Activated CD8-positive, alpha-beta memory T cell treated with anti-CD3 and anti-CD28 coated beads for 48 hours (primary cell): ENCODE data around the gene NAXE.
"Not testable (repeated sequence)": the region's sequence is repeated elsewhere in the genome, so short reads cannot be mapped to it uniquely, and the experiment has no call there.

Experiments
- DNase-seq, 3 experiments: peaks; one replicate each; pipeline ENCODE4 v3.0.0-alpha.2; 2020; ENCODE audit warnings: low read depth in 2 of 3, low spot score in 2 of 3

The NAXE gene

DNA sequence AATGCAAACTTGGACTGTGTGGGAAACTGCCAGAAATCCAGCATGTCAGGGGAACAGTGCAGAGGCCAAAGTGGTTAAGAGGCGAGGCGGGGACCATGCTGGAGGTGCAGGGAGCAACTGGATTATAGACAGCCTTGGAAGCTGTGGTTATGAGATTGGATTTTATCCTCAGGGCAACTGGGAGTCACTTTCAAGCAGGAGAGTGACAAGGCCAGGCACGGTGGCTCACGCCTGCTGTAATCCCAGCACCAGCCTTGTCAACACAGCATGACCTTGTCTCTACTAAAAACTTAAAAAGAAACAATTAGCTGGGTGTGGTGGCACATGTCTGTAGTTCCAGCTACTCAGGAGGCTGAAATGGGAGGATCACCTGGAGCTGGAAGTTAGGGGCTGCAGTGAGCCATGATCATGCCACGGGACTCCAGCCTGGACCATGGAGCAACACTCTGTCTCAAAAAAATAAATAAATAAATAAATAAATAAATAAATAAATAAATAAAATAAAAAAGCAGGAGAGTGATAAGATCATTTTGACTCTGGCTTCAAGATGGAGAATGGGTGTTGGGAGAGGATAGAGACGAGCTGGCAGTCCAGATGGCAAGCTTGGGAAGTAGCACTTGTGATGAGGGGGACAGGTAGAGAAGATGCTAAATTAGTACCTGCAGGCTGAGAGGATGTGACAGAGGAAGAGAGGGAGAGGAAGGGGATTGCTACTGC is 31.2 kb downstream of the NAXE start:
- no peak for DNase-seq

DNA sequence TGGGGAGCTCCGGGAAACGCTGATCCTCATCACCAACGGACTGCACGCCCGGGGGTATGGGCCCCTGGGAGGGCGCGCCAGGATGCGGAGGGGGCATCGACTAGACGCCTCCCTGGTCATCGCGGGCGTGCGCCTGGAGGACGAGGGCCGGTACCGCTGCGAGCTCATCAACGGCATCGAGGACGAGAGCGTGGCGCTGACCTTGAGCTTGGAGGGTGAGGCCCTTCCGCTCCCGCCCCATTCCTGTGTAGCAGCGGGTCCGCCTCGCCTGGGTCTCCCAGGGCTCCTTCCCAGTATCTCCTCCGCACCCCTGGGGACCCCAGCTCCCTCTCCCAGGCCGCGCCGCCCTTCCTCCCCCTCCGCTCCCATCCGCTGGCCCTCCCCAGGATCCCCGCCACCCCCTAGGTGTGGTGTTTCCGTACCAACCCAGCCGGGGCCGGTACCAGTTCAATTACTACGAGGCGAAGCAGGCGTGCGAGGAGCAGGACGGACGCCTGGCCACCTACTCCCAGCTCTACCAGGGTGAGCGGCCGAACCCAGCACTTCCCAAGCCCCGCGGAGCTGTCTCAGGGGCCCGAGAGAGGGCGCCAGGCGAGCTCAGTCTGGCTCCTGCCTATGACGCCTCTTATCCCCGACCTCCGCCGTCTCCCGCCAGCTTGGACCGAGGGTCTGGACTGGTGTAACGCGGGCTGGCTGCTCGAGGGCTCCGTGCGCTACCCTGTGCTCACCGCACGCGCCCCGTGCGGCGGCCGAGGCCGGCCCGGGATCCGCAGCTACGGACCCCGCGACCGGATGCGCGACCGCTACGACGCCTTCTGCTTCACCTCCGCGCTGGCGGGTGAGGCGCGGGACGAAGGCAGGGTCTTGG is 32.6 kb downstream of the NAXE start:
- no peak for DNase-seq

DNA sequence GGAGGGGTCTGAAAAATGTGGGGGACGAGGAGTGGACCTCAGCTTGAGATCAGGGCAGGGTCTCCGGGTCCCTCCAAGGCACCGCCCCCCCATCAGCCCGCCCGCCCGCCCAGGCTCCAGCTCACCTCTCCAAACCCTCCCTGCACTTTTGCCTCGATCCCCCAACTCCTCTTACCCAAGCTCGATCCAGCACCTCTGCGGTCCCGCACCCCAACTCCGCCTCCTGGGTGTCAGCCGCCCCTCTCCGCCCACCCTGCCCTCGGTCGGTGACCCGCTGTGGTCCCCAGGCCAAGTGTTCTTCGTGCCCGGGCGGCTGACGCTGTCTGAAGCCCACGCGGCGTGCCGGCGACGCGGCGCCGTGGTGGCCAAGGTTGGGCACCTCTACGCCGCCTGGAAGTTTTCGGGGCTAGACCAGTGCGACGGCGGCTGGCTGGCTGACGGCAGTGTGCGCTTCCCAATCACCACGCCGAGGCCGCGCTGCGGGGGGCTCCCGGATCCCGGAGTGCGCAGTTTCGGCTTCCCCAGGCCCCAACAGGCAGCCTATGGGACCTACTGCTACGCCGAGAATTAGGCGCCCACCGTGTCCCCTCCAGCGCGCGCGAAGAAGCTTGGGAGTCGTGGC is 33.3 kb downstream of the NAXE start:
- no peak for DNase-seq

DNA sequence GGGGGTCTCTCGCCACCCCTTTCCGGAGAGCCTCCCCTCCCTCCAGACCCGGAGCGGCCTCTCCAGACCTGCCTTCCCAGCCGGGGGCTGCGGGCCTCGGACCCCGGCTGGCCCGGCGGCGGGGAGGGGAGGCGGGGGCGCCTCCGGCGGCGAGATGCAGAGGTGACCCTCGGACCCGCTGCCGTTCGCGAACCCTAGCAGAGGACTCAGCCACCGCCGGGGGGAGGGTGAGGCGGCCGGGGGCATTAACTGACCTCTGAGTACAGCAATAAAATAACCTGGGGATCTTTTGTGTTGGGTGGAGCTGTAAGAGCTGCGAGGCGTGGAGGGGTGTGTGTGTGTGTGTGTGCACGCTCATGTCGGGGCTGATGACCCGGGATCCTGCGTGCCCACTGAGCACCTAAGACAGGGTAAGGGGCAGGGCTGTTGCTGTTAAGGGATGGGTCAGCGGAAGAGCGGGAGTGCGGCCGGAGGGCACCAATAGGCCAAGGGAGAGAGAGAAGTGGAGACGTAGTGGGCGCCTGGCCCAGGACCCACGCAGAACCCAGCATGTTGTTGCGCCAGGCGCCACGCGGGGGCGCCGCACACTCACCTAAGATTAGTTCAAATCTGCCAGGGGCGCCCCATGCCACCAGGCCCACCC is 34.0 kb downstream of the NAXE start:
- DNase-seq: peak in 2 of 3 experiments; percentile 52 to 68

DNA sequence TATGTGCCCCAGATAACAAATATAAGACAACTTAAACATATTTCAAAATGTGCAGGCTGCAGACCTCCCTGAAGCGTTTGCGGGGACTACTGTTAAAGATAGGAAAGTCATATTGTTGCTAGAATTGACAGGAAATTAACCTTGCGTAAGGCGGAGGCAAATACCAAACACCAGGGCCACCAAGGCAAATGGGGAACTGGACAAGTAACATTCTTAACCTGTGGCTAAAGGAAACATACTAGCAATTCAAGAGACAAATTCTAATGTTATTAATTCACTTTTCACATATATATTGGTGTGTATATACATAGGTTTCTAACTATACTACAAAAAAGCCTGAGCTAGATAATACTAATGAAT is 34.5 kb downstream of the NAXE start:
- DNase-seq: no peak

DNA sequence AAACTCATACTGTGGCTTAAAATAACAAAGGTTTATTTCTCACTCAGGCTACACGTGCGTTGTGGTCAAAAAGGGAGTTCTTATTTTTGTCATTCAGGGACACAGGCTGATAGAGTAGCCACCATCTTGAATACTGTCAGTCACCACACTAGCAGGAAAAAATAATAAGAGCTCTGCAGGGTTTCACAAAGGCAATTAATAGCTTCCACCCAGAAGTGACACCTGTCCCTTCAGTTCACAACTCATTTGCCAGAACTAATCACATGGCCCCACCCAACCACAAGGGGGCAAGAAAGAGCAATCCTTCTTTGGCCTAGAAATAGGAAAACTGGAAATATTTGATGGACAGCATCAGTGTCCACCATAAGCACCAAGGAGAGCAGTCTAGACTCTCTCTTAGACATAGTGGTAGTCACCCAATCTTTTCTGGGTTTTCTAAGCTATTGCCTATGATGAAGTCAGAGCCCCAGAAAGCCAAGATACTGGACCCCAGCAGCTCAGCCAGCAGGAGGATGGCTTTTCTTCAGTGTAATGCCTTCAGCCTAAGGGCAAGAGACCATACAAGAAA is 35.8 kb downstream of the NAXE start:
- DNase-seq: no peak

DNA sequence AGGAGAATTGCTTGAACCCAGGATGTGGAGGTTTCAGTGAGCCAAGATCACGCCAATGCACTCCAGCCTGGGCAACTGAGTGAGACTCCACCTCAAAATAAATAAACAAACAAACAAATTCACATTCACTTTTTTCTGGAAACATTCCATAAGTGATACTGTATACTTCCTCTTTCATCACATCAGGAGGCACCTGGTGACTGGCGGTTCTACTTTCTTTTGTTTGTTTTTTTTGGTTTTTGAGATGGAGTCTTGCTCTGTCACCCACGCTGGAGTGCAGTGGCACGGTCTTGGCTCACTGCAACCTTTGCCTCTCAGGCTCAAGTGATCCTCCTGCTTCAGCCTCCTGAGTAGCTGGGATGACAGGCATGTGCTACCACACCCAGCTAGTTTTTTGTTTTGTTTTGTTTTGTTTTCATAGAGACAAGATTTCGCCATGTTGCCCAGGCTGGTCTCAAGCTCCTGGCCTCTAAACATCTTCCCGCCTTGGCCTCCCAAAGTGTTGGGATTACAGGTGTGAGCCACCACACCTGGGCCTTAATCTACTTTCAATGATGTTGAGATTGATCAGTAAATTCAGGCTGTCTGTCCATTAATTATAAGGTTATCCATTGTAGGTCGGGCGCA is 38.4 kb downstream of the NAXE start:
- no peak for DNase-seq

DNA sequence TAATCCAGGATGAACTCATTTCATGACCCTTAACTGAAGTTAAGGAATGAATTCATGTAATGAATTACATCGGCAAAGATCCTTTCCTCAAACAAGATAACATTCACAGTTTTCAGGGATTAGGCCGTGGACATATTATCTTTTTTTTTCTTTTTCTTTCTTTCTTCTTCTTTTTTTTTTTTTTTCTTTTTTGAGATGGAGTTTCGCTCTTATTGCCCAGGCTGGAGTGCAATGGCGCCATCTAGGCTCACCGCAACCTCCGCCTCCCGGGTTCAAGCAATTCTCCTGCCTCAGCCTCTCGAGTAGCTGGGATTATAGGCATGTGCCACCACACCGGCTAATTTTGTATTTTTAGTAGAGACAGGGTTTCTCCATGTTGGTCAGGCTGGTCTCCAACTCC is 39.6 kb downstream of the NAXE start:
- not testable (repeated sequence) for DNase-seq

DNA sequence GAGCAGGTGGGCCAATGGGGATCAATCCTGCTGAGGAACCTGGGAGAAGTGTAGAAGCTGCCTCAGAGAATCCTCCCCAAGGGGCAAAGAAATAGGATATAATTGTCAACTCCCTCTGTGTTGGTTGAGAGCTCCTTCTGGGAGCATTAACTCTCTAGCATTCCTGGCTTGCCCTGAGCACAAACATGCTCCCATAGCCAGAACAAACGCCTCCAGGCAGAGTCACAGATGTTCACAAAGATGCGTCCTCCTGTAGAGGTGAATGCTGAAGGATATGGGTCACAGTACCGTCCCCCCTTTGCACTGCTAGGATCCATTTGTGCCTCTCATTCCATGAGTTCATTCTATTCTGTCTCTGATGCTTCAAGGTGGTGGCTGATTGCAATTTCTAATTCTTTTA is 40.8 kb downstream of the NAXE start:
- no peak for DNase-seq

DNA sequence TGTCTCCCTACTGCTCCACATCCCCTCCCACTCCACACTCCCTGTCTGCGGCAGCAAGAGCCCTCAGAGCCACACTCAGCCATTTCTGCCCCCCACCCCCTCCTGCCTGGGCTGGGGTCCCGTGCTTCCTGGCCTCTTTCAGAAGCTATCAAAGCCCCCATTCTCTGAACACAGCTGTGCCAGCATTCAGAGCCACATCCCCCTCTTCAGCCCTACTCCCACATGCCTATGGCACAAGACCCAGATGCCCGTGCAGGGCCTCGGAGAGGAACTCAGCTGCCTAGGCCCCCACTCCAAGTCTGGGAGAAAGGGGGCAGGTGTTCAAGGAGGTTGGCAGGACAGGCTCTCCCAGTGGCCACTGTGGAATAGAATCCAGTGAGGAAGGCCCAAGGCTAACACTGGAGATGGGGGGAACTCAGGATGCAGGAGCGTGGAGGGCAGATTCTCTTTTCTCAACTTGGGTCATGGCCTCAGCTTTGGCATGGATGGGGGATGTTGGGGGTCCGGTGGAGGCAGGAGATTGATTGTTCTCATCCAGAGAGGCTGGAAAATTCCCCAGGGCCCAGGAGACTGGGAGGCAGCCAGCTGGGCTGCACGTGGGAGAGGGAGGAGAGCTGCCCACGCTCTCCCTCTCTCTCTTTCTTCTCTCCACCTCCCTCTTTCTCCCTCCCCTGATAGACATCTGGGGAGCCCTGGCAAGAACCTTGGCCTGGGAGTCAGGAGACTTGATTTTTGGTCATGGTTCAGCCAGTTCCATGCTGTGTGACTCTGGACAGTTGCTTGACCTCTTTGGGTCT is 46.8 kb downstream of the NAXE start:
- DNase-seq: no peak

DNA sequence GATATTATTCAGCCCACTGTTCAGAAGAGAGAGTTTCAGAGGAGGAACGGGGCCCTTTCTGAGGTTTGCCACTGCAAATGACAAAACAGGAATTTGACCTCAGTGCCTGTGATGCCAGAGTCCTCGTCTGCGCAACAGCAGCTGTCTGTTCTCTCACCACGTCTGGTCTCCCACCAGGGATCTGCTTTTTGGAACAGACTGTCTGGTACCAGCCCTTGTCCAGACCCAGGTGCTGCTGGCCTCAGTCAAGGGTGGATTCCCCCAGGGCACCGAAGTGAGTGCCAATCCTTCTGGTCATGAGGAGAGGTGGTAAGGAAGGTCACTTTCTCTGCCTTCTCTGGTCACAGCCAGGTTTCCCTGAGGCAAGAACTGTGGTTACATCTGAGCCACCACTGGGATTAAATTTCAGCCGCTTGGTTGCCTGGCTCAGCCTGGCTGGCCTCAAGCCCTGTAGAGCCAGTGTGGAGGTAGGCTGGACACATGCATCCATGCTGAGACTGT is 48.1 kb downstream of the NAXE start:
- DNase-seq: no peak

DNA sequence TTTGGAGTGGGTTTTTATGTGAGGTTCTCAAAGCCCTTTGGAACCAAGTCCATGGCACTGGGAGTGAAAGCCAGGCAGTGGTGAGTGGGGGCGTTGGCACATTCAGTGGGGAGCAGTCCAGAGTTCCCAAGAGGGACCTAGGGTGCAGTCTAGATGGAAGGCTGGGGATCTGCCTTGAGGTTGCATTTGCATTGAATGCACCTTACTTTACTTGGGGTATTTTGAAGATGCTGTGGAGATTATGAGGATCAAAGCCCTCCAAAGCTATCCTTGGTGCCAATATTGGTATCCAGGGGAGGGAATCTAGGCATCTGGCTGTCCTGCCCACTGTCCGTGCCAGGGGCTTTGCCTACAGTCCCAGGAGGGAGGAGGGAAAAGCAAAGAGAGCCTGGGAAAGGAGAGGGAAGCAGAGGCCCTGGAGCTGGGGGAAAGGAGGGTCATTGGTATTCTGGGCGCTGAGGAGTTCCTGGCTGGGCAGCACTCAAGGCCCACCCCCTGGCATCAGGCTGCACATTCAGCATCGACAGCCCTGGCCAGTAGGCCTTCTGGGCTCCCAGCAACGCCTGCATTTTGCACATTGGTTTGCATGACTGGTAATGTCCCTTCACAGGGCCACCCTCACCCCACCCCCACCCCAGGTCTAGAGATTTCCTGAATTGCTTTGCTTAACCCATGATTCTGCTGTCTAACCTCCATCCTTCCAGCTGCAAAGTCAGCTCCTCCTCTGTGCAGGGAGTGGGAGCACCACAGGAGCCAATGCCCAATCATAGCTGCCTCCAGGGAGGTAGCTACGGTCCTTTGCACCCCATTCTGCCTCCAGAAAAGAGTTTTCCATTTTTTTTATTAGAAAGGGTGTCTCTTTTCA is 49.5 kb downstream of the NAXE start:
- no peak for DNase-seq

DNA sequence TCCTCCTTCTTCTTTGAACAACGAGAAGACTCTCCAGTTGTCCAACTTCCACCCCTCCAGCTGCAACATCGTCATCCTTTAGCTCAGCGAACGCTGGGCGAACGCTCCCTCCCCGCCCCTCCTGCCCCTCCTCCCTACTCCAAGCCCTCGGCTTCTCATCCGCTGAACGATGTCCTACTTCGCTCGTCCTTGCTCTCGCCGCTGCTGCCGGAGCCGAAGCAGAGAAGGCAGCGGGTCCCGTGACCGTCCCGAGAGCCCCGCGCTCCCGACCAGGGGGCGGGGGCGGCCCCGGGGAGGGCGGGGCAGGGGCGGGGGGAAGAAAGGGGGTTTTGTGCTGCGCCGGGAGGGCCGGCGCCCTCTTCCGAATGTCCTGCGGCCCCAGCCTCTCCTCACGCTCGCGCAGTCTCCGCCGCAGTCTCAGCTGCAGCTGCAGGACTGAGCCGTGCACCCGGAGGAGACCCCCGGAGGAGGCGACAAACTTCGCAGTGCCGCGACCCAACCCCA is 50.2 kb downstream of the NAXE start, which contains the start of gene BCAN:
Gene BCAN, plus strand, starts transcription at position 357 of the 504 bp plus-strand sequence. CDS start 3,938 bp downstream, outside the sequence.
- DNase-seq: no peak

DNA sequence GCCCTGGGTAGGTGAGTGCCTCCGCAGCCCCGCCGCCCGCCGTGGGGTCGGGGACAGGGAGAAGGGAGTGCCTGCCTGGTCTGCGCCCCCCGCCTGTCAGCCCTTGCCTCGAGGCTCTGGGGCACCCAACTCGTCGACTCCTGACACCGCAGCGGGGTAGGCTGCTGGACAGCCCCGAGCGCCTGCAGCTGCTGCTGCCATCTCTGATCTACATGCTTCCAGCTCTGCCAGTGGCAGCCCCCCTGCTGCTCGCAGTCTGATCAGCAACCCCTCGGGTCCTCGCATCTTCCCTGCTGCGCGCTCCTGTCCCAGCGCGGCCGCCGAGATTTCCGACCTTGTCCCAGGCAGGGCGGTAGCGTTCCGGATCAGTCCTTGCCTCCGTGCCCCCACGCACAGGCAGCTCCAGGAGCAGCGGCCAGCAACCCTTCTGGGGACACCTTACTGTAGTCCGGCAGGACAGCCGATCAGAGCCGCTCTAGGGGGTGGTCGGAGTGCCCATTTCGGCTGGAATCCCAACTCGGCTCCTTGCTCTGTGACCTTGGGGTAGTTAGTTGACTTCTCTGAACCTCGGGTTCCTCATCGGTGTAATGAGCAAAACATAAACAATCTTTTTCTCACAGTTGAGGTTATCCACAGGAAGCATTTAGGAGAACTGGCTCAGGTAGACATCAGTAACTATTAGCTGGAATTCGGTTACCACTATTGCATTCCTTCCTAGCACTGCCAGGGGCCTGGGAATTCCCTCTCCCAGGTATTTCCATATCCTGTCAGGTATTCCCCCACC is 50.9 kb downstream of the NAXE start:
- DNase-seq: no peak

DNA sequence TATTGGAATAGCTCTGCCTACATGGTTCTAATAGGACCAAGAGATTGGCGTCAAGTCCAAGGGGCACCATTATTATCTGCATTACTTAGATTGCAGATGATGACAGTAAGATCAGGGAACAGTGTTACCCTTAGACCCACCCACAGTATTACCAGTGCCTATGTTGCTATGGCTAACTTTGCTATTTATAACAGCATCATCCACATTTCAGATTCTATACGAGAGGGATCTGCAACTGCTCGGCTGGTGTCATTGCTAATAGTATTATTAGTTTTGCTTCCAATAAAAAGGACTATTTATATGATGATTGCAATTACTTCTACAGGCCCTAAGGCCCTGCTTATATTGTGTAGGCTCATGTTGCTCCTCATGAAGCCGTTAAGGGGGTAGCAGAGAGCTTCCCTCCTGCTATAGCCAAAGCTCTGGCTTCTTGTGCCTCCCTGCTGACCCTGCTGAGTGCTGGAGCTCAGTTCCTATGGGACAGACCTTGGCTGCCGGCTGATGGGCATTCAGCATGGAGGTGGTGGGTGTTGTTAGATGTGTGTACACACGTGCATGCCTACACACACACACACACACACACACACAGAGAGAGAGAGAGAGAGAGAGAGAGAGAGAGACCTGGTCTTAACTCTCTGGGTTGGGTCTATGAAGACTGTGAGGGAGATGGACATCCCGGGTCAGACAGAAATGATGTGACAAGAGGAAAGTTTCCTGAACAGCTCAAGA is 51.6 kb downstream of the NAXE start:
- no peak for DNase-seq

DNA sequence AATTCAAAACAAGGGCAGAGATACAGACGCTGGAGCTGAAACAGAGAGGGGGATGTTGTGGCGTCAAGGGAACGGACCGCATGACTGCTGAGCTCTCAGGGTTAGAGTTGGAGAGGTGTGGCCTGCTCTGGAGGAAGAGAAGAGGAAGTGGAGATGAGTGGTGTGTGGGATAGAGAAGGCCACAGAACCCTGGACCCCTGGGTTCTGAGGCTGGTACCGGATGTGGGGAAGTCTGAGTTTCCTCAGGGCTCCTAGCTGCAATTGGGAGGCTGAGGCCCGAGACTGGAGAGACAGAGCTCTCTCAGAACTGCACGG is 52.2 kb downstream of the NAXE start:
- DNase-seq: no peak
